Stimulated activated CD4-positive, alpha-beta T cell treated with anti-CD3 and anti-CD28 coated beads, Interleukin-4, amount 100 ng/mL, for 4 hours (primary cell): ENCODE measurements around the gene C22orf39.

ENCODE experiments used
- DNase-seq, 2 experiments: peaks; one replicate each; pipeline ENCODE4 v3.0.0-alpha.2; 2020

C22orf39 gene

DNA sequence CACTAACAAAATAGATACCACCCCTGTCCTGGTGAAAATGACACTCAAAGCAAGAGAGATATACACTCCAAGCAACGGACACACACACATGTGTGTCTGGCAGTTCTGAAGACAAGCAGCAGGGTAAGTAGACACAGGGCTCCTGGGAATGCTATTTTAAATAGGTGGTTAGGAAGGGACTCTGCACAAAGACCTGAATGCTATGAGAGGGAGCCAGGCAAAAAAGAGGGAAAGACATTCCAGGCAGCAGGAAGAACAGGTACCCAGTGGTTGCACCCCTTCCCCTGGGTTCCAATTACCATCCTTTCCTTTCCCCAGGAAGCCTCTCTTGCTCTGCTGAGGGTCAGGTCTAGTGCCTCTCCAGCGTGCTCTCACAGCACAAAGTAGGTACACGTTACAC is 28.5 kb upstream of the C22orf39 start:
- no peak for DNase-seq

DNA sequence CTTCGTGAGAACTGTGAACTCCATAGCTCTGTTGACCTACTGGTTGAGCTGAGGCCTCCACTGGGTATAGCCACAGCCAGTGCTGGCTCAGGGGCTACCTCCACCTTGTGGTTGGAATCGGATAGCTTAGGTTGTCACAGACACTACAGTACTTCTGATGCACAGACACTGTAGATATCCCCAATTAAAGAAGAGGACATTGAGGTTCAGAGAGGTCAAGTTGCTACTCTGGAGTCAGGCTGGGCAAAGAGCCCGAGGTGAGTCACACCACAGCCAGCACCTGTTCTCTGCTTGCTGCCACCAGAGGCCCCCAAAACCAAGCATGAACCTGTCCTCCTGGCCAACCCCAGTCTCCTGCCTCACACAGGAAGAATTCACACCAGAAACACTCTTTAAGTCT is 26.1 kb upstream of the C22orf39 start:
- DNase-seq = no peak

GRCh38 chr22:19472233-19472632 is 24.7 kb upstream of the C22orf39 start:
- DNase-seq = no peak

- no peak for DNase-seq
These were observed 24.1 kb upstream of the C22orf39 start for GRCh38 chr22:19471572-19471971.

- DNase-seq = no peak
These were observed 22.5 kb upstream of the C22orf39 start for GRCh38 chr22:19470010-19470409.

DNA sequence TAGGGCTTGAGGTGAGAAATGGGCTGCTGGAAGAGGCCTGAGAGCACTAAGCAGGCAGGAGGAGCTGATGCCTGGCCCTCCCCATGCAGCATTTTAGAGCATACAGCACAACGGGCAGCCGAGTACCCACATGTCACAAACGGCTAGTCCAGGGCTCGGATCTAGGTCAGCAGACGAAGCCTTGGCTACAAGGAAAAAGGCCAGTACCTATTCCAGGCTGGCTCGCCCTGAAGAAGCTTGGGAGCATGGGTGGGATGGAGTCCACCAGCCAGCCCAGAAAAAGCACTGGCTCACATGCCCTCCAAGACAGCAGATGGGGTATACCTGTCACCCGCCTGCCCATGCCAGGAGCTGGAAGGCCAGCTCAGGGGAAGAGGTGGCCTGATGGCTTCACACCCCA is 21.9 kb upstream of the C22orf39 start:
- no peak for DNase-seq

GRCh38 chr22:19467912-19468311 is 20.4 kb upstream of the C22orf39 start:
- DNase-seq = no peak

- DNase-seq = no peak
These were observed 19.6 kb upstream of the C22orf39 start for GRCh38 chr22:19466848-19467752.

GRCh38 chr22:19466126-19466716 is 18.7 kb upstream of the C22orf39 start:
- DNase-seq = no peak

- no peak for DNase-seq
These were observed 17.5 kb upstream of the C22orf39 start for GRCh38 chr22:19464975-19465374.

- DNase-seq = no peak
These were observed 17.0 kb upstream of the C22orf39 start for GRCh38 chr22:19464546-19464945.

- no peak for DNase-seq
These were observed 16.3 kb upstream of the C22orf39 start for GRCh38 chr22:19463491-19464469.

GRCh38 chr22:19463008-19463407 is 15.5 kb upstream of the C22orf39 start:
- no peak for DNase-seq

- no peak for DNase-seq
These were observed 14.0 kb upstream of the C22orf39 start for GRCh38 chr22:19461506-19461905.

DNA sequence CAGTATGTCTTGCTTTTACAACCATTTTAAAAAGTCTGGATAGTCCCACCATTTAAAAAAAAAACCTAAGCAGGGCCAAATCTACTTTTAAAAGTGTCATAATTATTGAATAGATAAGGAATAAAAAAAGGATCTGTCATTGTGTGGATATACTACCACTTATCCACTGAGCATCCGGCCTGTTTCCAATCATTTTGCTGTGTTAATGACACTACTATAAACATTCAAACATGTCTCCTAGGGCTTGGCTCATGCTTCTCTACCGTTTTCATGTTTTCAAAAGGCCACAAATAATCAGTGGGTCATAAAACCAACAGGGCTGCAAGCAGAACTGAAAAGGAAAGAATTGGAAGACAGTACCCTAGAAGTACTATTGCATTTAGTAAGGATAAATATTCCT is 12.5 kb upstream of the C22orf39 start:
- no peak for DNase-seq

DNA sequence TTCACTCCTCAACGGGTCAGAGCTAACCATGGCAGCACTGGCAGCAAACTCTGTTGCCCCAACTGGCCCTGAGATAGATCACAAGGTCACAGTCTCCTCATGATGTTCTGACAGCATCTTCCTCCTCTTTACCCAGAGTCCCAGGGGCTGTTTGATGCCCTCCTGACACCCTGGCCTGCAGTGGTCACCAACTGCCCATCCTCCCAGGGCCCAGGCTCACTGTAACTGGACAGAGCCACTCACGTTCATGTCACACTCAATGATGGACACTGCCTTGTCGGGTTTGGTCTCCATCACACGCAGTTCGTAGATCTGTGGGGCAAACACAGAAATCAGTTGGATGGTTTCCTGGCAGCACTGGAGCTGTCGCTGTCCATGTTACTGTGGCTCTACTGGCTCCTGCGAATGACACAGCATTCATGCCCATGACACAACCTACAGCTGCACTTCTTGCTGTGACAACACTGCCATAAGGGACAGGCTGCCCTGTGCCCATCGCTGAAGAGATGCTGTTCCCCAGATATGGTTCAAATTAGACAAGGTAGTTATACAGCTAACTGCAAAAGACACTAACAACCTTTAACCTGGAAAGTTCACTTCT is 10.4 kb upstream of the C22orf39 start:
- DNase-seq = no peak

DNA sequence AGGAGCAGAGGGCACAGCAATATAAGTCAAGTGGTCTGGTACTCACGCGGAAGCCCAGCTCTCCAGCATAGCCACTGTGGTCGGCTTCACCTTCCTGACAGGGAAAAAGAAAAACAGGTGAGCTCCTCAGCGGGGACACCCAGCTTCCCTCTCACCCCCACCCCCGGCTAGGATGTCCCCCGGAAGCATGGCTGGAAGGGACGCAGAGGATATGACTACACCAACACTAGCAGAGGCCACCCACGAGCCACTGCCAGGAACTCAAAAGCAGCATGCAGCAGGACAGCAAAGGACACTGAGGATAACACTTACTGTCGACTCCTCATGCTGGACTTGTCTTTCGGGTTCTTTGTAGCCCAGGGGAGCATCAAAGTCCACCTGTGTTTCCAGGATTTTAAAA is 9.0 kb upstream of the C22orf39 start:
- DNase-seq = no peak

DNA sequence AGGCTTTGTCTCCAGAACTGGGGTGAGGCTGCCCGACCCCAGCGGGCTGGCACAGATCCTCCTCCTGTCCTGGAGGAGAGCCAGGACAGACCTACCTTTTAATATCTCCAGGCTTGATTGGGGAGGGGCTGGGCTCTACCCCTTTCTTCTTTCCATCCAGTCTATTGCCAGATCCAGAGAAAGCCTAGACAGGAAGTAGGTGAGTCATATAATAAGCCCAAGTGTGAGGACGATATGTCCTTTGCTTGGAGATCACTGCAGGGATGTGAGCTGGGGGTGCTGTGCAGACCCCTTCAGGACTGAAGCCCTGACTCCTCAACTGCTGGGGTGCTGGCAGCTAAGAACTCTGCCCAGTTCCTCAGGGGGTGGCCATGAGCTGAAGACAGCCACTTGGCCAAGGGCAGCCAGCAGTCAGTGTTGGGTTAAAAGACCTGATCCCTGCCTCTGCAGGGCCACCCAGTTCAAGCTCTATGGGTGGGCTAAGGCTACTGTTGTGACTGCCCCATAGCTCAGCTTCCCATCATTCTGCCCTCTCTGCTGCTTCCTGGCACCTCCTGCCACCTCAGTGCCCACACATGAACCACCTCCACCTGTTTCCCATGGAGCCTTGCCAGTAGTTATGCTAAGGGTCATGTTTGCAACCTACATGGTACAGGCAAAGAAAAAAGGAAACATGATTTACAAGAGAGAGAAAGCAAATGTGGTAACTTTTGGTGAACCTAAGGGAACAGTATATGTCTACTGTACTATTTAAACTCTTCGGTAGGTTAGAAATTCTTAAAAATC is 8.3 kb upstream of the C22orf39 start:
- DNase-seq = no peak

DNA sequence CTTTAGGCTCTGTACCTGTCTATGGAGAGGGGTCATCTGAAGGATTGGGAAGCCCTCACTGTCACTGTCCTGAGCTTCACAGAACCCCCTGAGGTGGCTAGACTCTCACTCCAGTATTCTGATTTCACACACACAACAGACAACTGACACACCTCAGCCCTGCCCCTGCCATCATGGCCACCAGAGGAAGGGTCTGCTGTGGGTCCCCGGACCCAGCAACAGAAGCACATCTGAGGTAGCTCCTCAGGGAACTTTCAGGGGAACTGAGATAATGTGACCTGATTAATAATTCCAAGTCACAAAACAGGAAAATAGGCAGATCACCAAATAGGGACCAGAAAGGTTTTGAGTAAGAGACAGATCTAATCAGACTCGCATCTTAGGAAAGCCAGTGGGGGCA is 7.5 kb upstream of the C22orf39 start:
- no peak for DNase-seq

DNA sequence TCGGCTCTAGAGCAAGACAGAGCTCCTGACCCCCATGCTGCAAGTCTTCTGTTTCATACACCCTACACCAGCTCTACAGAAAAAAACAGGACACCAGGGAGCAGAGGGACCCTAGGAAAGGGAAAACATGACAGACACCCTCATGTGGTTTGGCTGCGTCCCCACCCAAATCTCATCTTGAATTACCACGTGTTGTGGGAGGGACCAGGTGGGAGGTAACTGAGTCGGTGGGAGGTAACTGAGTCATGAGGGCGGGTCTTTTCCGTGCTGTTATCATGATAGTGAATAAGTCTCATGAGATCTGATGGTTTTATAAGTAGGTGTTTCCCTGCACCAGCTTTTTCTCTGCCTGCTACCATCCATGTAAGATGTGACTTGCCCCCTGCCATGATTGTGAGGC is 6.6 kb upstream of the C22orf39 start:
- DNase-seq = peak in 1 of 2 experiments; percentile 59

DNA sequence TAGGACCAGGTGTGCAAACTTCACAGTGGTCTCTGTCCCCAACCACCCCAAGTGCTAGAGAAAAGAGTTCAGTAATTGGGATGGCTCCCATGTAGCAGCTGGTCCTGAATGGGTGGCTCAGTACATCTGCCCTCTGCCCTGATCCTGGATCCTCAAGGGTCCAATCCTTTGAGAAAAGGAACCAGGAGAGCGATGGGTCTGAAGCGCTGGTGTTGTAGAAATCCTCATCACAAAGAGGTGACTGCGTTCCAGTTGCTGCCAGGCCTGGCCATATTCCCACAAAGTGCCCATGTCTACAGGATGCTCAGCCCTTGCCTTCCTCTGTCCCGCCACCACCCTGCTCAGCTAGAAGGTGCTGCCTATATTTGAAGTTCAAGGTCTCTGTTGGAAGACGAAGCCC is 6.2 kb upstream of the C22orf39 start:
- DNase-seq = no peak

GRCh38 chr22:19451570-19451969 is 4.1 kb upstream of the C22orf39 start:
- no peak for DNase-seq
